ENCODE results near the gene A2M. TPM values are rescaled to one million over a fixed set of nuclear protein-coding genes. Genes with fewer than 3 reads are reported as not detected.

Gene A2M
- total and polyA plus RNA-seq, 9 of the 15 experiments (the other 6 are each of a cell fraction or from before 2014, with no cell fraction given) = 0.08 to 2.3 TPM; not detected in 7

- no peaks in the 10 kb centered on the region for H3K4me1 ChIP-seq (replicated peaks in 1 of 2; ENCODE audit: control insufficient read depth in 2 of 2, insufficient read depth in 2 of 2, low read length in 2 of 2)
- no peaks in the 10 kb centered on the region for H3K36me3 ChIP-seq (ENCODE audit: control insufficient read depth, insufficient read depth, low read length)
- intact Hi-C loops (cut with micrococcal nuclease) = loop anchor here (1.0 kb wide), 1 partner anchor 89 kb away; no protein-coding TSS in a partner anchor
- ATAC-seq = peak; percentile 50; the same call in 2 of the 3 replicates
- ChIA-PET POLR2A (no interaction called here), CTCF (ENCODE audit: low intra/inter-chr PET ratio) (interaction anchor here (0.8 to 2.4 kb wide), 6 partner anchors 10 to 495 kb away, joined by 3 to 22 read pairs (median 10); partner anchors contain the start of gene M6PR)
- DNase-seq (ENCODE audit: extremely low read depth in 1 of 4, low spot score in 3 of 4) = peak; percentile 39 to 53 (median 42)
- H3K27ac ChIP-seq (ENCODE audit: extremely low read depth, low read depth, low read length) = no peak overlapping the region
- H3K9ac ChIP-seq (ENCODE audit: insufficient read depth in 1 of 2, low read depth in 2 of 2, low read length in 2 of 2) = no peak overlapping the region
- no peak overlapping the region for H3K4me2 ChIP-seq (ENCODE audit: insufficient read depth, low read length)
- no peaks in the 10 kb centered on the region for H3K27me3 ChIP-seq (ENCODE audit: control insufficient read depth in 2 of 2, insufficient read depth in 2 of 2, low read length in 2 of 2)
- FAIRE-seq = peak; percentile 74
- 0% methylated on average over 3 of the region's 3 CpGs for WGBS (ENCODE audit: insufficient coverage, low coverage, missing lambda C conversion rate)
- H2AFZ ChIP-seq (ENCODE audit: low read depth, low read length) = no peak overlapping the region
- in situ Hi-C loops (cut with MboI) = no loop called here
- BruUV-seq (replicated peaks) = no TSS peak
- no peaks in the 10 kb centered on the region for H4K20me1 ChIP-seq (replicated peaks; ENCODE audit: control insufficient read depth, insufficient read depth, low read length)
- H3K9me1 ChIP-seq (ENCODE audit: control insufficient read depth, insufficient read depth, low read length) = no peaks in the 10 kb centered on the region
- no peak overlapping the region for H3K4me3 ChIP-seq
- no peaks in the 10 kb centered on the region for H3K9me3 ChIP-seq (replicated peaks; ENCODE audit: control insufficient read depth, insufficient read depth, low read depth, low read length)
- no peaks in the 10 kb centered on the region for H3K79me2 ChIP-seq (ENCODE audit: control insufficient read depth, insufficient read depth, low read length)
- TF ChIP-seq JUND (IDR thresholded peaks at IDR 0.05; ENCODE audit: borderline replicate concordance, low read depth, low read length) (peak; percentile 6; the same call in 1 of the 2 replicates), JUND (tag; IDR thresholded peaks at IDR 0.05; ENCODE audit: borderline replicate concordance, low read depth, low read length) (no peak), DACH1 (IDR thresholded peaks at IDR 0.05; ENCODE audit: partially characterized antibody) (peak; percentile 58), REST (IDR thresholded peaks at IDR 0.05; ENCODE audit: borderline replicate concordance) (peak; percentile 74; the same call in 1 of the 2 replicates), REST (CRISPR knock-in tag; IDR thresholded peaks at IDR 0.05; ENCODE audit: low read depth) (no peak), CTCF (IDR thresholded peaks at IDR 0.05 in 2 of 3, conservative IDR thresholded peaks at IDR 0.05 in 1 of 3; ENCODE audit: insufficient read depth in 2 of 3, low read depth in 1 of 3, low read length in 3 of 3) (peak; percentile 44 to 74 (median 48); a peak in 4 of 6 replicates), ZEB2 (IDR thresholded peaks at IDR 0.05) (no peak), DEAF1 (CRISPR knock-in tag; IDR thresholded peaks at IDR 0.05) (peak; percentile 51; the same call in 1 of the 2 replicates), SMC3 (conservative IDR thresholded peaks at IDR 0.05; ENCODE audit: insufficient read depth, low read depth, low read length) (peak; percentile 56), TCF3 (CRISPR knock-in tag; IDR thresholded peaks at IDR 0.05) (no peak)
Measured at GRCh38 chr12:9039397-9039977, 76.2 kb downstream of the A2M start.

All from K562 (cell line).